ENCODE measurements around the gene SLC16A3. TPM values are rescaled to one million over a fixed set of nuclear protein-coding genes. Genes with fewer than 3 reads are reported as not detected.
"Not testable (repeated sequence)": the region's sequence is repeated elsewhere in the genome, so short reads cannot be mapped to it uniquely, and the experiment has no call there.

SLC16A3 gene
- total RNA-seq, 2 donors from 2014 or later: 167 to 309 TPM

DNA sequence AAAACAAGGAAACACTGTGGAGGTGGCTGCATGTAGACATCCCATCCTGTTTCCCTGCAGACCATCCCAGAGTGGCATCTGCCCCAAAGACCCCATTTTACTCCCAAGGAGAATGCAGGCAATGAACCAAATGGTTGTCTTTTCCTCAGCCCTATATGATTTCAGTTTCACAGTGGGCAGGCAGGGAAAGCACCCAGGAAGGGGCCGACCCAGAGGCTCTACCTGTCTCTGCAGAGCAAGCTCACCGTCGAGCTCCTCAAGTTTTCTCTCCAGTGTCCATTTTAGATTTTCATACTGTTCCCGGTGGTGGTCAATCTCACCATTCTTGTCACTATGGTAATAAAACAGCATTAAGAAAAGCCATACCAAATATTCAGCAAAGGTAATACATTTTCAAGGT lies 30.8 kb upstream of the SLC16A3 start:
- ATAC-seq (replicated peaks): peak; percentile 57
- H3K9me3 Mint-ChIP-seq: no peaks in the 10 kb centered on the region
- peak overlapping the region; percentile 34 for H3K4me3 Mint-ChIP-seq
- H3K27ac Mint-ChIP-seq: no peak overlapping the region
- peaks cover 51% of the 10 kb centered on the region for H3K36me3 Mint-ChIP-seq (ENCODE audit: low read depth)
- H3K27me3 Mint-ChIP-seq: no peaks in the 10 kb centered on the region
- peaks cover 18% of the 10 kb centered on the region for H3K4me1 Mint-ChIP-seq

DNA sequence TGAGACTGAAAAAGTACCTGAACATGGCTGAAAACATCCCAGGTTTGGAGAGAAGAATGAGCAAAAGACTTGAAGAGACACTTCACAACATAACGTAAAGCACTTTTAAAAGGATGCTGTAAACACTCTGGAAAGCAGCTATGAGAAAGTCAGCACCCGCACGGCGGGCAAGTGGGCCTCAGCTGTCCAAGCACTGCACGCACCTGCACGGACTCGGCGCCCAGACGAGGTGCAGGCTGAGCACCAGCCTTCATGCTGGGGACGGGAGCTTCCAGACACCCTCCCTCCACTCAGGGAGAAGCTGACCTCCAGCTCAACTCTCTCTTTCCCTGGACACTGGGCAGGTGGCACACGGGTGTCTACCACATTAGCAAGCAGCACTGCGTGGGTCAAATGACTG lies 29.3 kb upstream of the SLC16A3 start:
- H3K27ac Mint-ChIP-seq: no peak overlapping the region
- H3K4me3 Mint-ChIP-seq: peak overlapping the region; percentile 45
- peaks cover 18% of the 10 kb centered on the region for H3K4me1 Mint-ChIP-seq
- peaks cover 37% of the 10 kb centered on the region for H3K36me3 Mint-ChIP-seq (ENCODE audit: low read depth)
- no peaks in the 10 kb centered on the region for H3K27me3 Mint-ChIP-seq
- ATAC-seq (replicated peaks): no peak
- H3K9me3 Mint-ChIP-seq: no peaks in the 10 kb centered on the region

DNA sequence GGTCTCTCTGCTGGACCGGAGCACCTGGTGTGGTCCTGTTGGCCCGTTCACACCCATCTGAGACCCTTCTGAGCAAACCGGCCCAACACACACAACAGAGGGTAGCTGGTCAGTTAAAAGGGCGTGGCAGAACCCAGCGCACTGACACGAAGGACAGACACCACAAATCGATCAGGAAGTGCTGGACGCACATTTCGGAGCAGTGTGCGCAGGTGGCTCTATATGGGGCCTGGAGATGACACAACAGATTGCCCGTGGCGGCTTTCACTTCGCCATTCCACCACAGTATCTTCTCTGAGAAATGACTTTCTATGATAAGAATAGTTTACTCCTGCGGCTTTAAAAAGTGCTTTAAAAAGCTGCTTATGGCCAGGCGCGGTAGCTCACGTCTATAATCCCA lies 28.7 kb upstream of the SLC16A3 start:
- H3K4me3 Mint-ChIP-seq: peak overlapping the region; percentile 45
- H3K4me1 Mint-ChIP-seq: peaks cover 23% of the 10 kb centered on the region
- H3K27me3 Mint-ChIP-seq: no peaks in the 10 kb centered on the region
- H3K36me3 Mint-ChIP-seq (ENCODE audit: low read depth): peaks cover 30% of the 10 kb centered on the region
- no peaks in the 10 kb centered on the region for H3K9me3 Mint-ChIP-seq
- no peak for ATAC-seq (replicated peaks)
- peak overlapping the region; percentile 70 for H3K27ac Mint-ChIP-seq

DNA sequence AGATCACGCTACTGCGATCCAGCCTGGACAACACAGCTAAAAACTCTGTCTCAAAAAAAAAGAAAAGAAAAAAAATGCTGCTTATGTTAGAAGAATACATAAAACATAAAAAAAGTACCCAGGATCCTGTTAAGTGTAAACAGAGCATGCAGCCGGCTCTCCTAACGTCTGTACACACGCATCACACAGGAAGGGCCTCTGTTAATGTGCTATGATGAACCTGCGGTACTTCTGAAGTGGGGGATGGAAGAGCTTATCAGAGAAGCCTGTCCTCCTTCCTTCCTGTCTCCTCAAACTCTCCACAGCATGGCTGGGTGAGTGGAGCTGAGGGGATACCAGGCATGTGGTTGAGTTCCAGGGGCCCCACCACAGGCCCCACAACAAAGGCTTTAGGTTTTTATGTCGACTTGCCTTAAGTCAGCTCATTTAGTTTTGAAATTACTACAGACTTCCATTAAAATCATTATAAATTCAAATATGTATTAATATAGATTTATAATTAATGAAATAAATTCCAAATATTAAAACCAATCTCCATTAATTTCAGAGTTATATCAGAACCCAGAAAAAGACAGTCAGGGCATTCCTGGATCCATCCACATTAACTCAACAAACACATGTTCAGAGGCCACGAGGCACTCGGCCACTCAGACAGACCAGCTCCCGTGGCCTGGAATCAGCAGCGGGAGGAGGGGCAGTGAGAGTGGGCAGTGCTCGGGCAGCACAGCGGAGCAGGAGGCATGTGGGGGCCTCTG lies 27.9 kb upstream of the SLC16A3 start:
- Mint-ChIP-seq H3K4me1 (peaks cover 31% of the 10 kb centered on the region), H3K4me3 (peak overlapping the region; percentile 45), H3K9me3 (no peaks in the 10 kb centered on the region), H3K27me3 (no peaks in the 10 kb centered on the region), H3K27ac (peak overlapping the region; percentile 70), H3K36me3 (ENCODE audit: low read depth) (peaks cover 22% of the 10 kb centered on the region)
- ATAC-seq (replicated peaks): peak; percentile 80

DNA sequence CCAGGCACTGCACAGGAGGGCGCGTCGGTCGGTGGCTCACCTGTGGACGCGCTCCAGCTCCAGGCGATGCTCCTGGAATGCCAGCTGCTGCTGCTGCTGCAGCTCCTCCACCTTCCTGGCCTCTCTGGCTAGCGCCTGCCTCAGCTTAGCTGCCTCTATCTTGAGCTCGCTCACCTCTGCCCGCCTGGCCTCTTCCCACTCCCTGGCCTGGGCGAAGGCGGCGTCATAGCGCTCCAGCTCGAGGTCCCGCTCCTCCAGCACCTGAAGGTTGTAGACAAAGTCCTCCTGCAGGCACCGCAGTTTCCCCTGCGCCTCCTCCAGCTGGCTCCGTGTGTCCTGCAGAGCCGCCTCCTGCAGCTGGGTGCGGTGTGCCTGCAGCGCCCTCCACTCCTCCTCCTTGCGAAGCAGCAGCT lies 27.3 kb upstream of the SLC16A3 start:
- ATAC-seq (replicated peaks): no peak

DNA sequence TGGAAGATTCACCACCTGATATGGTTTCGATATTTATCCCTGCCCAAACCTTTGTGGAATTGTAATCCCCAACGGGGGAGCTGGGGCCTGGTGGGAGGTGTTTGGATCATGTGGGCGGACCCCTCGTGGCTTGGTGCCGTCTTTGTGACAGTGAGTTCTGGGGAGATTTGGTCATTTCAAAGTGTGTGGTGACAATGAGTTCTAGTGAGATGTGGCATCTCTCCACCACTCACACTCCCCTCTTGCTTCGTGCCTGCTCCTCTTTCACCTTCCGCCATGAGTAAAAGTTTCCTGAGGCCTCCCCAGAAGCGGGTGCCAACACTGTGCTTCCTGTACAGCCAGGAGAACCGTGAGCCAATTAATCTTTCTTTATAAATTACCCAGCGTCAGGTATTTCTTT lies 25.9 kb upstream of the SLC16A3 start:
- peak overlapping the region; percentile 52 for H3K27ac Mint-ChIP-seq
- H3K4me3 Mint-ChIP-seq: peak overlapping the region; percentile 27
- no peaks in the 10 kb centered on the region for H3K27me3 Mint-ChIP-seq
- H3K36me3 Mint-ChIP-seq (ENCODE audit: low read depth): peaks cover 7% of the 10 kb centered on the region
- ATAC-seq (replicated peaks): no peak
- peaks cover 34% of the 10 kb centered on the region for H3K4me1 Mint-ChIP-seq
- H3K9me3 Mint-ChIP-seq: no peaks in the 10 kb centered on the region

More for the DNA sequence above, 27.3 kb upstream of the SLC16A3 start:
- Mint-ChIP-seq H3K27ac (no peak overlapping the region), H3K4me3 (peak overlapping the region; percentile 45), H3K36me3 (ENCODE audit: low read depth) (peaks cover 17% of the 10 kb centered on the region), H3K4me1 (peaks cover 36% of the 10 kb centered on the region), H3K27me3 (no peaks in the 10 kb centered on the region), H3K9me3 (no peaks in the 10 kb centered on the region)

DNA sequence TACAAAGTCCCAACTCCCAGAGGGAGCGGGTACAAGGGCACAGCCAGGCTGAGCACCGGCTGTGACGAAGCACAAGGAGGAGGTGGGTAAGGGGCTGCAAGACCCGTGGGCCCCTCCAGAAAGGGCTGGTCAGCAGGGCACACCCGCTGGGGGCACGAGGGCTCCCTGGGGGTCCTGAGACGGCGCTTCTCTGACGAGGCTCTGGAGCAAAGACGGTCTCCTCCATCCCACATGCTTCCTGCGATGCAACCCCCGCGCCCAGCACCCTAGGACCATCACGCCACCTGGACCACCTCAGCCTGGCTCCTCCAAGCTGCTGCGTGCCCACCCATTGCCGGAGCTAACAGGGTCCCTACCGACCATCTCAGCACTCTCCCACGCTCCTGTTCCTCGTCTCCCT lies 24.9 kb upstream of the SLC16A3 start:
- ATAC-seq (replicated peaks): no peak
- Mint-ChIP-seq H3K27me3 (no peaks in the 10 kb centered on the region), H3K27ac (no peak overlapping the region), H3K4me1 (peaks cover 29% of the 10 kb centered on the region), H3K4me3 (no peak overlapping the region), H3K9me3 (no peaks in the 10 kb centered on the region), H3K36me3 (ENCODE audit: low read depth) (no peaks in the 10 kb centered on the region)

DNA sequence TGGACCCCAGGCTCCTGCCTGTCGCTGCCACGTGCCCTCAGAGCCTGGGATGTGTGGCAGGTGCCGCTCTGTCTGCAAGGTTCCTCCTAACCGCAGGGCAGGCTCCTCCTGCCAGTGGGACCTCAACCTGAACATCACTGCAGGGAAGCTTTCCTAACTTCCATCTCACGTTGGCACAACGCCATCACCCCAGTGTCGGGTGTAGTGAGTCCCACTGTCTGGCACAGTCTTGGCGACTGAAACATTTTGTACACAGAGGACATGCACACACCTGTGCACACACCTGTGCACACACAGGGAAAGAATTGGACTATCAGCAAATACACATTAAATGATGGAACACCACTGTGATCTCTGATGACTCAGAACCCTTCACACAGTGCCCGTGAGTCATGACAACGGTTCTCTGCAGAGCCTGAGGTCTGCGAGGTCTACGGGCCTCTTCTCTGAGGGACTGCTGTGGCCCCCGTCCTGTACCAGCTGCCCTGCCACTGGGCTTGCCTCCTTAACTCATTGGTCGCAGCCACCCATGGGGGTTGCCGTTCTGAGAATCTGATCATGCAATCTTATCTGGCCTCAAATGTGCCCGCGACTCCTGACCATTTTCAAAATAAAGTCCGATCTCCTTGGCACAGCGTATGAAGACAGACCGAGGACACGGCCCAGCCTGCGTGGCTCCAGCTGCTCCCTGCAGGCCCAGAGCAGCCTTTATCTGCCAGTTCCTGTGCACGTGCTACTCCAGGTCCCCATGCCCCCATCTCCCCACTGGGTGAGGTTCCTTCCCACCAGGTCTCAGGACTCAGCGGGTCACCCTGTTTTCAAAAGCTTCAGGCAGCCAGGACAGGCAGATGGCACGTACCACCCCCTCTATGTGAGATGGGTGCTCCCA lies 23.8 kb upstream of the SLC16A3 start:
- H3K9me3 Mint-ChIP-seq: no peaks in the 10 kb centered on the region
- peak; percentile 70 for ATAC-seq (replicated peaks)
- H3K4me1 Mint-ChIP-seq: peaks cover 29% of the 10 kb centered on the region

DNA sequence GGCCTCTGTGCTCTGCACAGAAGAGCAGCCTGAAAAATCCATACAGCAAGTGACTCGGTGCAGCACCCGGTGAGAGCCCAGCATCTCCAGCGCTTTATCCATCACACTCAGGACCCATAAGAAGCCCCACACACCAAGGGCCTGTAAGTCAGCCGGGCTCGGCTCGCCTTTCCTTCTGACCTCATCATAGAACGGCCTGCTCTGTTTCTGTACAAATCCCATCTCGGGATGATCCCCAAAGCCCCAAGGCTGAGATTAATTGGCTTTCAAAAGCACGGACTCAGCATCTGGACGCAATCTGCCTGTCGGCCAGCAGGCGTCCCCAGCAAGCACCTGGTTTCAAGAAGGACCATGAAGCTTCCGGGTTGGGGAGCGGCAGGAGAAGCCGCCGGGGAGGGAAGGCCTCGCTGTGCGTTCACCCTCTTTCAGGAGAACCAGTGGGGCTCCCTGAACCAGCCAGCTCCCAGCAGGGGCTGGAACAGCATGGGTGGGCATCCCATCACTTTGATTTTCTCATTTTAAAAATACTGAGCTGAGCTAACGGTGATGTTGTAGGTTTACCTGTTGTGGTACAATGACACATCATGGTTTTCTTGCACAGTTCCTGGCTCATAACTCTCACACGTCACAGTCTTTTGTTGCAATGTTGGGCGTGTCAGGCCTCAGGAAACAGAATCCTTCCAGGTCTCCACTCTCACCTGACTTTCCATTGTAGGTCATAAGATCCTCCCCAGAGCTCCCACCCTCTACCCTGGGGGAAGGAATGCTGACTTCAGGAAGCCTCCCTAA lies 22.9 kb upstream of the SLC16A3 start:
- H3K4me3 Mint-ChIP-seq: peak overlapping the region; percentile 70
- no peaks in the 10 kb centered on the region for H3K36me3 Mint-ChIP-seq (ENCODE audit: low read depth)
- H3K27me3 Mint-ChIP-seq: no peaks in the 10 kb centered on the region
- H3K27ac Mint-ChIP-seq: peak overlapping the region; percentile 87
- H3K9me3 Mint-ChIP-seq: no peaks in the 10 kb centered on the region
- H3K4me1 Mint-ChIP-seq: peaks cover 24% of the 10 kb centered on the region
- peak; percentile 87 for ATAC-seq (replicated peaks)

More for the DNA sequence above, 23.8 kb upstream of the SLC16A3 start:
- peak overlapping the region; percentile 87 for H3K27ac Mint-ChIP-seq
- H3K36me3 Mint-ChIP-seq (ENCODE audit: low read depth): no peaks in the 10 kb centered on the region
- peak overlapping the region; percentile 70 for H3K4me3 Mint-ChIP-seq
- no peaks in the 10 kb centered on the region for H3K27me3 Mint-ChIP-seq

DNA sequence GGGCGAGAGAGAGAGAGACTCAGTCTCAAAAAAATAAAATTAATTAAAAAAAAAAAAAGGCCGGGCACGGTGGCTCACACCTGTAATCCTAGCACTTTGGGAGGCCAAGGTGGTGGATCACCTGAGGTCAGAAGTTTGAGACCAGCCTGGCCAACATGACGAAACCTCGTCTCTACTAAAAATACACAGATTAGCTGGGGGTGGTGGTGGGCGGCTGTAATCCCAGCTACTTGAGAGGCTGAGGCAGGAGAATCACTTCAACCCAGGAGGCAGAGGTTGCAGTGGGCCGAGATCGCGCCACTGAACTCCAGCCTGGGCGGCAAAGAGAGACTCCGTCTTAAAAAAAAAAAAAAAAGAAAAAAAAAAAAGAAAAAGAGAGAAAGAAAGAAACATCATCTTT lies 18.2 kb upstream of the SLC16A3 start:
- not testable (repeated sequence) for H3K27ac Mint-ChIP-seq; H3K27me3 Mint-ChIP-seq; ATAC-seq (replicated peaks); H3K9me3 Mint-ChIP-seq; H3K4me3 Mint-ChIP-seq; H3K36me3 Mint-ChIP-seq (ENCODE audit: low read depth)
- H3K4me1 Mint-ChIP-seq: peaks cover 22% of the 10 kb centered on the region

DNA sequence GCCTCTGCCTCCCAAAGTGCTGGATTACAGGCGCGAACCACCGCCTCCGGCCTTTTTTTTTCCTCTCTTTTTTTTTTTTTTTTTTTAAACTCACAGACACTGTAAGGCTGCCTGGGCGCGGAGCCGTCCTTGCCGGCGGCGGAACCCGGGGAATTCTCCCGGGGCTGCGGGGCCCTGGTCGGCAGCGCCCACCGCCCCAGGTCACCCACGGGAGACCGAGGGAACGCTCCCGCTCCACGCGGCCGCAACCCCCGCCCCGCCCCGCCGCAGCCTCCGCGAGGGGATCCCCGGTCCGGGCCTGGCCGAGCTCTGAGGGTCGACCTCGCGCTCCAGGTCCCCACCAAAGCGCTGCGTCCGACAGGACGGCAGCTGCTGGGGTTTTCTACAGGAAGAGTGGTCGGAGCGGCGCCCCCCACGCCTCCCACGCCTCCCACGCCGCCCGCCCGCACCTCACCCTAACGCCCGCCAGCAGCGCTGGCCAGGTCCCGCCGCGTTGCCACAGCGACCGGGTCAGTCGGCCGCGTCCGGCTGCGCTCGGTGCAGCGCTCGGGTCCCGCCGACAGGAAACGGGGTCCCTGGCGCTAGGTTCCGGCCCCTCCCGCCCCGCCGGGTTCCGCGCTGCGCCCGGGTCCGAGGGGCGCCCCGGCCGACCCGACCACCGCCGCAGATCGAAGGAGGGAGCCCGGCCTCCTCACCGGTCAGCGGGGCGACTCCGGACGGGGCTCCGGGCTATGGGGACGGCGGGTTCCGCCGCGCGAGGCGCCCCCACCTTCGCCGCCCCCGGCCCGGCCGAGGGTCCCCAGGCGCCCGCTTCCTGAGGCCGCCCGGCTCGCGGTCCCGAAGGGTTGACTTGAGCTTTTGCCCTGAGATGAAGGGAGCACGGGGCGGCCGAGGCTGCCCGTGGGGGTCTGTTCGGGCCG lies 16.3 kb upstream of the SLC16A3 start, which contains the start of gene CCDC57:
CCDC57 (minus strand) TSS at position 512 of the 920 bp plus-strand sequence. CDS start 10,898 bp downstream, outside the sequence.
- Mint-ChIP-seq H3K4me1 (peaks cover 20% of the 10 kb centered on the region), H3K27me3 (no peaks in the 10 kb centered on the region), H3K36me3 (ENCODE audit: low read depth) (no peaks in the 10 kb centered on the region), H3K4me3 (peak within 1 kb of the TSS; percentile 69), H3K9me3 (no peaks in the 10 kb centered on the region), H3K27ac (peak within 1 kb of the TSS; percentile 73)
- peak; percentile 60 for ATAC-seq (replicated peaks)

DNA sequence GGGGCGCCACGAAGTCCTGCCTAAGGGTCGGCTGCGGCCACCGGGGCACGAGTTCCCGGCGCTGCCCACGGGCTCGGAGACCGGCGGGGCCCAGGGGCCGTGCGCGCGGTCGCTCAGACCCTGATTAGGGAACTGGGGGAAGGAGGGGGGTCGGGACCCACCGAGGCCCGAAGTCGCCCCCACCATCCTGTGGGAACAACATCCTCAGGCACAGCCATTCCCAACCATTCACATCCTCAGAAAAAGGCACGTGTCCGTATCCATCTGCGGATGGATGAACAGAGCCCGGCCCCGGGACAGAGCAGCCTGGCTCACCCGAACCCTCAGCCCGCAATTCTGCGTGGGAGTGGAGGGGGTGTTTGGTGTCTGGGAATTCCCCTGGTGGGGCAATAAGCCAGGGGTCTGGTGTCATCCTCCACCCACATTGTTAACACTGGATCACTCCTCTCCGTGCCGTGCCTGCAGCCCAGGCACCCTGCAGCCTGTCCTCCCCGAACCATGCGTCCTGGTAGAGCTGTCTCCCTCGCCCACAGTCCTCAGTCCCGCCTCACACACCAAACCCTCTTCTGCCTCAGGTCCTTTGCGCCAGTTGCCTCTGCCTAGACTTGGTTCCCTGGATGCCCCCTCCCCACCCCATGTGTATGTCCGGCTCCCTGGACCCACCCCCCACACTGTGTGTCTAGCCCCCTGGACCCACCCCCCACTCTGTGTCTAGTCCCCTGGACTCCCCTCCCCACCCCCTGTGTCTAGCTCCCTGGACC lies 15.4 kb upstream of the SLC16A3 start:
- peaks cover 20% of the 10 kb centered on the region for H3K4me1 Mint-ChIP-seq
- H3K36me3 Mint-ChIP-seq (ENCODE audit: low read depth): no peaks in the 10 kb centered on the region
- peak overlapping the region; percentile 67 for H3K4me3 Mint-ChIP-seq
- ATAC-seq (replicated peaks): peak; percentile 42
- H3K27ac Mint-ChIP-seq: peak overlapping the region; percentile 73
- H3K9me3 Mint-ChIP-seq: no peaks in the 10 kb centered on the region
- no peaks in the 10 kb centered on the region for H3K27me3 Mint-ChIP-seq

All from activated T-helper 17 cell treated with anti-CD3 and anti-CD28 coated beads, Interleukin-2, amount 50 U/mL, for 72 hours (primary cell).